ENCODE results near the gene CHKA. TPM values are rescaled to one million over a fixed set of nuclear protein-coding genes. Genes with fewer than 3 reads are reported as not detected.

CHKA gene
- total RNA-seq, result 1 to 10 TPM; 6.1 to 6.6 TPM

GRCh38 chr11:68121067-68121899 lies at the start of gene CHKA:
CHKA (minus strand) TSS chr11:68121388; CDS start chr11:68121177, 211 bp downstream.
- Mint-ChIP-seq H3K9me3 (no peaks in the 10 kb centered on the region), H3K27me3 (no peaks in the 10 kb centered on the region), H3K4me3 (peak within 1 kb of the TSS; percentile 72), H3K4me1 (ENCODE audit: low read depth) (peaks cover 6% of the 10 kb centered on the region), H3K36me3 (peaks cover 2% of the 10 kb centered on the region), H3K27ac (peak within 1 kb of the TSS; percentile 28)
- CTCF ChIA-PET, result no interaction called here
- POLR2A ChIA-PET, result no interaction called here
- intact Hi-C loops (cut with micrococcal nuclease), result loop anchor here (5.0 kb wide), 1 partner anchor 86 kb away; no protein-coding TSS in a partner anchor
- peak; percentile 90 for DNase-seq

- intact Hi-C loops (cut with micrococcal nuclease), result no loop called here
- Mint-ChIP-seq H3K9me3 (no peaks in the 10 kb centered on the region), H3K36me3 (peaks cover 18% of the 10 kb centered on the region), H3K4me3 (no peak overlapping the region), H3K27ac (no peak overlapping the region), H3K27me3 (no peaks in the 10 kb centered on the region), H3K4me1 (ENCODE audit: low read depth) (no peaks in the 10 kb centered on the region)
- no peak for DNase-seq
- POLR2A ChIA-PET, result interaction anchor here (1.5 kb wide), 1 partner anchor 24 kb away, joined by 3 read pairs; no protein-coding TSS in a partner anchor
- CTCF ChIA-PET, result no interaction called here
These were observed 48.3 kb upstream of the CHKA start for GRCh38 chr11:68169442-68169841.

- CTCF ChIA-PET, result no interaction called here
These were observed 47.5 kb upstream of the CHKA start for GRCh38 chr11:68168694-68169093.

GRCh38 chr11:68167474-68167873 lies 46.3 kb upstream of the CHKA start:
- no peaks in the 10 kb centered on the region for H3K4me1 Mint-ChIP-seq (ENCODE audit: low read depth)
- no peaks in the 10 kb centered on the region for H3K27me3 Mint-ChIP-seq
- POLR2A ChIA-PET, result no interaction called here
- DNase-seq, result no peak
- no peak overlapping the region for H3K27ac Mint-ChIP-seq
- intact Hi-C loops (cut with micrococcal nuclease), result no loop called here
- no peaks in the 10 kb centered on the region for H3K9me3 Mint-ChIP-seq
- peaks cover 11% of the 10 kb centered on the region for H3K36me3 Mint-ChIP-seq
- H3K4me3 Mint-ChIP-seq, result no peak overlapping the region
- CTCF ChIA-PET, result no interaction called here

More at GRCh38 chr11:68168694-68169093, 47.5 kb upstream of the CHKA start:
- peaks cover 11% of the 10 kb centered on the region for H3K36me3 Mint-ChIP-seq
- no peaks in the 10 kb centered on the region for H3K4me1 Mint-ChIP-seq (ENCODE audit: low read depth)
- H3K9me3 Mint-ChIP-seq, result no peaks in the 10 kb centered on the region
- no peak for DNase-seq
- POLR2A ChIA-PET, result interaction anchor here (1.5 kb wide), 1 partner anchor 25 kb away, joined by 3 read pairs; no protein-coding TSS in a partner anchor
- H3K27ac Mint-ChIP-seq, result no peak overlapping the region
- no peaks in the 10 kb centered on the region for H3K27me3 Mint-ChIP-seq
- no peak overlapping the region for H3K4me3 Mint-ChIP-seq
- intact Hi-C loops (cut with micrococcal nuclease), result no loop called here

- Mint-ChIP-seq H3K36me3 (peaks cover 11% of the 10 kb centered on the region), H3K27ac (no peak overlapping the region), H3K4me3 (no peak overlapping the region), H3K27me3 (no peaks in the 10 kb centered on the region), H3K4me1 (ENCODE audit: low read depth) (no peaks in the 10 kb centered on the region), H3K9me3 (no peaks in the 10 kb centered on the region)
- POLR2A ChIA-PET, result no interaction called here
- intact Hi-C loops (cut with micrococcal nuclease), result no loop called here
- no peak for DNase-seq
- CTCF ChIA-PET, result no interaction called here
These were observed 45.8 kb upstream of the CHKA start for GRCh38 chr11:68166969-68167368.

- no peaks in the 10 kb centered on the region for H3K4me1 Mint-ChIP-seq (ENCODE audit: low read depth)
- intact Hi-C loops (cut with micrococcal nuclease), result no loop called here
- DNase-seq, result no peak
- no peaks in the 10 kb centered on the region for H3K9me3 Mint-ChIP-seq
- no peak overlapping the region for H3K27ac Mint-ChIP-seq
- ChIA-PET POLR2A (no interaction called here), CTCF (no interaction called here)
- H3K27me3 Mint-ChIP-seq, result no peaks in the 10 kb centered on the region
- H3K36me3 Mint-ChIP-seq, result peaks cover 11% of the 10 kb centered on the region
- no peak overlapping the region for H3K4me3 Mint-ChIP-seq
These were observed 44.4 kb upstream of the CHKA start for GRCh38 chr11:68165601-68166000.

GRCh38 chr11:68164437-68164836 lies 43.2 kb upstream of the CHKA start:
- Mint-ChIP-seq H3K9me3 (no peaks in the 10 kb centered on the region), H3K4me1 (ENCODE audit: low read depth) (no peaks in the 10 kb centered on the region), H3K27me3 (no peaks in the 10 kb centered on the region), H3K36me3 (peaks cover 5% of the 10 kb centered on the region), H3K27ac (no peak overlapping the region), H3K4me3 (no peak overlapping the region)
- ChIA-PET CTCF (no interaction called here), POLR2A (no interaction called here)
- intact Hi-C loops (cut with micrococcal nuclease), result no loop called here
- DNase-seq, result no peak

- H3K4me3 Mint-ChIP-seq, result no peak overlapping the region
- H3K36me3 Mint-ChIP-seq, result peaks cover 5% of the 10 kb centered on the region
- POLR2A ChIA-PET, result no interaction called here
- H3K27me3 Mint-ChIP-seq, result no peaks in the 10 kb centered on the region
- CTCF ChIA-PET, result no interaction called here
- no peak for DNase-seq
- H3K4me1 Mint-ChIP-seq (ENCODE audit: low read depth), result no peaks in the 10 kb centered on the region
- intact Hi-C loops (cut with micrococcal nuclease), result no loop called here
- H3K9me3 Mint-ChIP-seq, result no peaks in the 10 kb centered on the region
- no peak overlapping the region for H3K27ac Mint-ChIP-seq
These were observed 42.5 kb upstream of the CHKA start for GRCh38 chr11:68163691-68164090.

- no peak overlapping the region for H3K4me3 Mint-ChIP-seq
- no peaks in the 10 kb centered on the region for H3K9me3 Mint-ChIP-seq
- POLR2A ChIA-PET, result no interaction called here
- H3K27ac Mint-ChIP-seq, result no peak overlapping the region
- no peaks in the 10 kb centered on the region for H3K4me1 Mint-ChIP-seq (ENCODE audit: low read depth)
- intact Hi-C loops (cut with micrococcal nuclease), result no loop called here
- no peaks in the 10 kb centered on the region for H3K27me3 Mint-ChIP-seq
- peaks cover 10% of the 10 kb centered on the region for H3K36me3 Mint-ChIP-seq
- DNase-seq, result no peak
- CTCF ChIA-PET, result no interaction called here
These were observed 39.0 kb upstream of the CHKA start for GRCh38 chr11:68160100-68160695.

- no peaks in the 10 kb centered on the region for H3K27me3 Mint-ChIP-seq
- no peak overlapping the region for H3K27ac Mint-ChIP-seq
- CTCF ChIA-PET, result no interaction called here
- no peaks in the 10 kb centered on the region for H3K9me3 Mint-ChIP-seq
- H3K36me3 Mint-ChIP-seq, result peaks cover 10% of the 10 kb centered on the region
- DNase-seq, result no peak
- POLR2A ChIA-PET, result no interaction called here
- intact Hi-C loops (cut with micrococcal nuclease), result no loop called here
- no peak overlapping the region for H3K4me3 Mint-ChIP-seq
- no peaks in the 10 kb centered on the region for H3K4me1 Mint-ChIP-seq (ENCODE audit: low read depth)
These were observed 38.5 kb upstream of the CHKA start for GRCh38 chr11:68159665-68160064.

GRCh38 chr11:68159161-68159560 lies 38.0 kb upstream of the CHKA start:
- ChIA-PET CTCF (no interaction called here), POLR2A (no interaction called here)

GRCh38 chr11:68158580-68158979 lies 37.4 kb upstream of the CHKA start:
- H3K4me1 Mint-ChIP-seq (ENCODE audit: low read depth), result no peaks in the 10 kb centered on the region
- CTCF ChIA-PET, result no interaction called here

More at GRCh38 chr11:68159161-68159560, 38.0 kb upstream of the CHKA start:
- H3K9me3 Mint-ChIP-seq, result no peaks in the 10 kb centered on the region
- intact Hi-C loops (cut with micrococcal nuclease), result no loop called here
- H3K27ac Mint-ChIP-seq, result no peak overlapping the region
- no peak overlapping the region for H3K4me3 Mint-ChIP-seq
- no peaks in the 10 kb centered on the region for H3K27me3 Mint-ChIP-seq
- DNase-seq, result no peak
- H3K36me3 Mint-ChIP-seq, result peaks cover 10% of the 10 kb centered on the region
- H3K4me1 Mint-ChIP-seq (ENCODE audit: low read depth), result no peaks in the 10 kb centered on the region

GRCh38 chr11:68153742-68154141 lies 32.6 kb upstream of the CHKA start:
- POLR2A ChIA-PET, result no interaction called here
- H3K27ac Mint-ChIP-seq, result no peak overlapping the region
- intact Hi-C loops (cut with micrococcal nuclease), result no loop called here
- no peaks in the 10 kb centered on the region for H3K27me3 Mint-ChIP-seq
- peaks cover 9% of the 10 kb centered on the region for H3K36me3 Mint-ChIP-seq
- CTCF ChIA-PET, result no interaction called here
- no peaks in the 10 kb centered on the region for H3K9me3 Mint-ChIP-seq
- no peak for DNase-seq
- H3K4me1 Mint-ChIP-seq (ENCODE audit: low read depth), result no peaks in the 10 kb centered on the region
- H3K4me3 Mint-ChIP-seq, result no peak overlapping the region

More at GRCh38 chr11:68158580-68158979, 37.4 kb upstream of the CHKA start:
- DNase-seq, result no peak
- intact Hi-C loops (cut with micrococcal nuclease), result no loop called here
- H3K27ac Mint-ChIP-seq, result no peak overlapping the region
- no peaks in the 10 kb centered on the region for H3K27me3 Mint-ChIP-seq
- no peaks in the 10 kb centered on the region for H3K9me3 Mint-ChIP-seq
- no peak overlapping the region for H3K4me3 Mint-ChIP-seq
- peaks cover 10% of the 10 kb centered on the region for H3K36me3 Mint-ChIP-seq
- POLR2A ChIA-PET, result no interaction called here

Data from activated CD4-positive, alpha-beta memory T cell treated with anti-CD3 and anti-CD28 coated beads for 36 hours (primary cell).